HG03432 (cell line): ENCODE data around the gene RECQL5.

Source experiments
- ATAC-seq: cut with Tn5 transposase; IDR thresholded peaks from one replicate; pipeline ENCODE4 v1.9.1; 2021; ENCODE audit warnings: mild to moderate bottlenecking, moderate library complexity; ENCODE audit not compliant: unreplicated experiment

RECQL5 gene

DNA sequence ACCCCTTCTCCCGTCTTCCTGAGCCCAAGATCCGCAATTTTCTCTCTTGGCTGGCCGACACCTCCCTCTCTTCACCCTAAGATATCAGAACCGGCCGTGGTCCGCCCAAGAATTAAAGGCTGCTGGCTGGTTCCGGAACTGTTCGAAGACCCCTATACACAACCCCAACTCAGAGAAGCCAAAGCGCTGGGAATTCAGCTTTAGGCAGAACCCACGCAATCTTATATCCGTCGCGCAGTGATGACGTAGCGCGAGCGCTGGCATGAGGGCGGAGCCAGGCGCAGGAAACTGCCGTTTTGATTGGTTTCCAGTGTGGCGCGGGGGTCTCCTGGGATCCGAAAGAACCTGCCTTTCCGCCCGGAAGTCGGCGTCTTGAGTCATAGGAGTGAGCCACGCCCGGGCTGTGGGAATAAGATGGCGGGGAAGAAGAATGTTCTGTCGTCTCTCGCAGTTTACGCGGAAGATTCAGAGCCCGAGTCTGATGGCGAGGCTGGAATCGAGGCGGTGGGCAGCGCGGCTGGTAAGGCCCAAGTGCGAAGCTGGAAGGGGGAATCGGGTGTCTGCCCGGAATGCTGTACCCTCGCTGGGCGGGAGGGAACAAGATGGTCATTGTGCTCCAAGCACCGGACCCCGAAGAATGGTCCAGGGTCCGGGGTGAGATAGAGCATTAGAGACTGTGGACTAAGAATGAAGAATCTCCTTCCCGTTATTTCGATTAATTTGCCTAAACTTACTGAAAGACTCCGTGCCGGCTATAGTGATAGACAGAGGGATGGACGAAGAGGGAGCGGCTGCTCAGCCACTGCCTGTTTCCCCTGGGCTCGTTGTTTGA lies at the start of gene RECQL5, which contains the start of gene SAP30BP:
Gene RECQL5 (minus strand): TSS at position 196 of the 832 bp plus-strand sequence. CDS start 597 bp downstream, outside the sequence.
Gene SAP30BP (plus strand): TSS at position 380 of the 832 bp plus-strand sequence. CDS start 35 bp downstream, at position 415.
- ATAC-seq = peak; percentile 71

DNA sequence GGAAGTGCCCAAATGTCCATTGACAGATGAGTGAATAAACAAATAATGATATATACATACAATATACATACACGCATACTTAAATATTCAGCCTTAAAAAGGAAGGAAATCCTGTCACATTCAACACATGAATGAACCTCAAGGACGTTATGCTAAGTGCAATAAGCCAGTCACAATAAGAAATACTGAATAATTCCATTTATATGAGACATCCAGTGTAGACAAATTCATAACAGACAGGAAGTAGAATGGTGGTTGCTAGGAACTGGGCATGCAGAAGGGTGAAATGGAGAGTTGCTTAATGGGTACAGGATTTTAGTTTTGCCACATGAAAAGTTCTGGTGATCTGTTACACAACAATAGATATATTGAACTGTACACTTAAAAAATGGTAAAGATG lies 45.5 kb upstream of the RECQL5 start:
- no peak for ATAC-seq

DNA sequence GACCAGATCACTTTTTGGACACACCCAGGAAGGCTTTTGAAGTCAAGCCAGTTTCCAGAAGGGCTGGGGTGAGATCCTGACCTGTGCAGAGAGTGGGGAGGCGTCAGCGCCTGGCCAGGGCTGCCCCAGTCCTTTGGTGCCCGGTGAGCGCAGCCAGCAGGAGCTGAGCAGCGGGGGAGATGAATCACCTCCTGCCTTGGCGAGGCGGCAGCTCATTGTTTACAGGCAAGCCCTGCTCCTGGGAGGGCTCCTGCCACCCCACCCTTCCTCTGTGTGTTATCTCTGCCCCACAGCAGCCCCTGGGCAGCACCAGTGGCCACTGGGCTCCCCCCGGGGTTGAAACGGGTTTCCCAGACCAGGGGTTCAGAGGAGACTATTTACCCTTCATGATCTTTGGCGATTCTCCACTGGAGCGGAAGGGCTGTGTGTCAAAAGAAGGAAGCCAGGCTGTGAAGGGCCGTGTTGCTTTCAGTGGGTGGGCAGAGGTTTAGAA lies 40.2 kb upstream of the RECQL5 start:
- no peak for ATAC-seq

DNA sequence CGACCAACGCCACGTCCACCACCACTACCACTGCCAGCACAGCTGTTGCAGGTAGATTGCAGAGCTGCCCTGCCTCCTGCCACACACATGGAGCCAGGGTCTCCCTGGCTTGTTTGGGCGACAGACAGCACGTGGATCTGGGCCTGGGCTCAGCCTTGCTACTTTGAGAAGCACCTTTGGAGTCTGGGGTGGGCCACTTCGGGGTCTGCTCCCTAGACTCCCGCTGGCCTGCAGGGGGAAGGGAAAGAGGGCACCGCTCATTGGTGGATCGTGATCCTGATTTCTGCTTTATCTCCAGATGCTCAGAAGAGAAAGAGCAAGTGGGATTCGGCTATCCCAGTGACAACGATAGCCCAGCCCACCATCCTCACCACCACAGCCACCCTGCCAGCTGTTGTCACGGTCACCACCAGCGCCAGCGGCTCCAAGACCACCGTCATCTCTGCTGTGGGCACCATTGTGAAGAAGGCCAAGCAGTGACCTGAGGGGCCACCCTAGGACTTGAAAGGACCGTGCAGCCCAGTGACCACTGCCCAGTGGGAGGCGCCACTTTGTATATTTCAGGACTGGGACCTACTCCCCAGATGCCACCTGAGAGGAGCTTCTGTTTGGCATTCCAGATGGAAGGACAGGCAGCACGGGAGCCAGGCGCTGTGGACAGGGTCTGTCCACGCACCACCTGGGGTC lies 39.2 kb upstream of the RECQL5 start:
- ATAC-seq = no peak

DNA sequence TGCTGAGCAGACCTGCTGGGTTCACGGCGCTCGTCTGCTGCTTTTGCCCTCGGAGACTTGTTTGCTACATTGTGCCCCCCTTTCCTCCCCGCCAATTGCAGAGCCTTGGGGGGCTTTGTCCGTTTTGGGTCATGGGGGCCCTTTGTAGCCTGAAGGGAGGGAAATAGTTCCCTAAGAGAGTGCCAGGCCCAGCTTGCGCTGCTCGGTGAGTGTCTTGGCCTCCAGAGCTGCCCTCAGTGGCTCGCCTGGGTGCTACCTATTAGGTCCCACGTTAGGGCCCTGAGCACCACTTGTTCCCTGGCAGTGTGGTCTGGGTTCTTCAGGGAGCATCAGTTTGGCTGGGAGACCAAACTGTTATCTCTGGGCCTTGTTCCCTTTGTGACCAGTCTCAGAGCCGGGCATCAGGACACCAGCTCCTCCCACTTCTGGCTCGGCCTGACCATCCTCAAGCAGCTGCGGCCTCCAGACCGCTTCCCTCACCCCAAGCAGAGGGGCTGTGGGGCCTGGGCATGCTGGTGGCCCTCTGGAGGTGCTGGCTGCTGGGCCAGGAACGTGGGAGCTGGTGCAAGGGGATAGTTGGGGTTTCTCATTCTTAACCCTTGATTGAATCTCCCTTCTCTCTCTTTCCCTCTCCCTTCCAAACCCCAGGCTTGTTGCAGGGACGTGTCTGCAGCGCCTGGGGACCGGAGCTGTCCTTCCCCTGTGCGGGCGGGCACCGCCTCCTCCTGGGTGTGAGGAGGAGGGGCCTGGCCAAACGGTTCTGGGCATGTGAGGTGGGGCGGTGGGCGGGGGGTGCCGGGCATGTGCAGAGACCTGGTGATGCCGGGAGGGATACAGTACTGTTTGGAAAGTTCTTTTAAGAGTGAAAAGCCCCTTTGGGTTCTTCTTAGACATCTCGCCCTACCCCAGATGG lies 38.3 kb upstream of the RECQL5 start:
- no peak for ATAC-seq

DNA sequence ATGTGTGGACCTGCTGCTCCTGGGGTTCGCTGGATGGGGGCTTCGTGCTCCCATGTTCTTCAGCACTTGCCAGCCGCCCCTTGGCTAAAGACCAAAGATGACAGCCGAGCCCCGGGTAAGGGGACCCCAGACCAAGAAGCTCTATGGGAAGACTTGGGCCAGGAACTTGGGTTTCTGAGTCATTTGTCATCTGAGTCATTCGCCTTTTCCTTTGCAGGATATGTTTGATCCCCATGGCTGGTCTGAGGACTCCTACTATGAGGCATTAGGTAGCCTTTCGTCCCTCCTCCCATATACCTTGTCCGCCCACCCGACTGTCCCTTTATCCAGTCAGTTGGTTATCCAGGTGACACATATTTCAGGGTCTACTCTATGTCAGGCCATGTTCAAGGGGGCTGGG lies 36.6 kb upstream of the RECQL5 start:
- no peak for ATAC-seq

DNA sequence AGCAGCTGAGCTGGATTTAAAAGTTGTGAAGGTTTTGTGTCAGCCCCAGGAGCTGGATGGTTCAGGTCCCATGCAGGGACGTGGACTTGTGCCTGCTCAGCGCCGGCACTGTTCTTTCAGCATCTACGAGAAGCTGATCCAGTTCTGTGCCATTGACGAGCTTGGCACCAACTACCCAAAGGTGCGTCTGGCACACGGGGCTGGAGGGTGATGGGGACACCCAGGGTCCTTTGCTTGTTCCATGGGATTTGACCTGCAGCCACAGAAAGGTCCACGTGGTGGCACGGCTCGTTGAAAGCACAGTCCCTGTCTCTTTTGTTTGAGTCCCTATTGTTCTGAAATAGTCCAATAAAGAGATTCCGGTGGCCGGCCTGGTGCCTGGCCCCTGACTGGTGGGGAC lies 36.2 kb upstream of the RECQL5 start:
- no peak for ATAC-seq

DNA sequence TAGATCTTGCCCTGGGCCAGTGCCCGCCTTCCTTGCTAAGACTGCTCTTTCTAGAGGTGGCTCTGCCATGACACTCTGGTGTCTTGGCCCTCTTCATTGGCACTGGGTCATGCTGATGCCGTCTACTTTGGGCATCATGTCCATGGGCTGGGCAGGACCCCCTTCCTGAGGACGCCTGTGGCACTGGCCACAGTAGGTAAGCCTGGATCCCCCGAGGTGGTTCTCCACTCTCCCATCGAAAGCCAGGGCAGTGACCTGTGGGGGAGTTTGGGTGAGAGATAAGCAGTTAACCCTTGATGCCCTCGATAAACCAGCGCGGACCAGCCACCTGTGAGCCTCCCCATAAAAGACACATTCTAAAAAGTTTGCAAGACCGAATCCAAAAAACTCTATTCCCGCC lies 34.3 kb upstream of the RECQL5 start:
- no peak for ATAC-seq

DNA sequence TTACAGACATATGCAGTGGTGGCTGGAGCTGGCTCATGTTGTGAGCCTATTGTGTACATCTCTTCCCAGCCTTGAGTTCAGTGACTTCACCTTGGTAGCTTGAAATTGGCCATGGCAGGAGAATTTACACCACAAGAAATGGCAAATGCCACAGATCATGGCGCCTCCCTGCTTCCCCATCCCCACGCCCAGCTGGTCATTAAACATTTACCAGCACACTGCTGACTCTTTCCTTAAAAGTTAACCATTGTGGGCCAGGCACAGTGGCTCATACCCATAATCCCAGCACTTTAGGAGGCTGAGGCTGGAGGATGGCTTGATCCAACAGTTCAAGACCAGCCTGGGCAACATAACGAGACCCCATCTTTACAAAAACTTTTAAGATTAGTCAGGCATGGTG lies 31.7 kb upstream of the RECQL5 start:
- ATAC-seq = no peak

DNA sequence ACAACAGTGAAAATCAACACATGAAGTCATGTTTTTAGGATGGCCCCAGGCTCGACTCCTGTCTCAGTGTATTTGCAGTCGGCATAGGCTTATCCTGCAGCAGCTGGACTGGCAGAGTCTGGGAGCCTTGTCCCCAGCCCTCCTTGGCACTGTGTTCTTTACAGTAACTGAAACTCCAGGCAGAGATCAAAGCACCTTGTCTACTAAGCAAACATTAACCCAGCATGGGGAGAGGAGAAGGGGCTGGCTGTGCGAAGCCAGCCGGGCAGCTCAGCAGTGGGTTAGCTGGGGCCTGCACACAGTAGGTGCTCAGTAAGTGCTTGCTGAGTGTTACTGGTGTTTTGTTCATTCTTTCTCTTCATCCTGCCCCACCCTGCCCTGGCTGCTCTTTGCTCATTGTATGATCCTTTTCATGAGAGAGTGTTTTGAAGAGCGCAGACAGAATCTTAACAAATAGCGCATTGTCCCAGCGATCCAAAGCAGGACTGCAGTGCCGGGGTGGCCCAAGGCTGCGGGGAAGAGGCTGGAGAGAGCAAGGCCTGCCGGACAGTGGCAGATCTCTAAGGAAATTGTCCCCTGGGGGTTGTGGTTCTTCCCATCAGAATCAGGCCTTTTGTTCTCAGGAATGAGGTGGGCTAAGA lies 30.8 kb upstream of the RECQL5 start:
- ATAC-seq = no peak

DNA sequence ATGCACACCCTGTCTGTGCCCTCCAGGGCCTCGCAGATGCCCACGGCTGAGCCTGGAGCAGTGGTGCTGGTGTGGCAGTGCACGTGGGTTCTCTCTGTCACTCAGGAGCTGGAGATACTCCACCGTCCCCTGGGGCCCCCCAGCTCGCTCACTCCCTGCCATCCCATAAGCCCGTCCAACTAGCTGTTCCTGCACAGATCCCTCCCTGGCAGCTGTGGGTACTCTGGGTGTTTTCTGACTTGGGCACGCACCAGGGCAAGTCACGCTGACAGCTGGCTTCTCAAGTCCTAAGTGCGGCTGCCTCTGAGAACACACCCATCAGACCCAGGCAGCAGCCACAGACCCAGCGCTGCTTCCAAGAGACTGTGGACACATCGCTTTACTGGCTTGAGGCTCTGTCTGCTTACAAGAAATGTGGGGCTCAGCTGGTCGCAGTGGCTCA lies 28.9 kb upstream of the RECQL5 start:
- no peak for ATAC-seq

DNA sequence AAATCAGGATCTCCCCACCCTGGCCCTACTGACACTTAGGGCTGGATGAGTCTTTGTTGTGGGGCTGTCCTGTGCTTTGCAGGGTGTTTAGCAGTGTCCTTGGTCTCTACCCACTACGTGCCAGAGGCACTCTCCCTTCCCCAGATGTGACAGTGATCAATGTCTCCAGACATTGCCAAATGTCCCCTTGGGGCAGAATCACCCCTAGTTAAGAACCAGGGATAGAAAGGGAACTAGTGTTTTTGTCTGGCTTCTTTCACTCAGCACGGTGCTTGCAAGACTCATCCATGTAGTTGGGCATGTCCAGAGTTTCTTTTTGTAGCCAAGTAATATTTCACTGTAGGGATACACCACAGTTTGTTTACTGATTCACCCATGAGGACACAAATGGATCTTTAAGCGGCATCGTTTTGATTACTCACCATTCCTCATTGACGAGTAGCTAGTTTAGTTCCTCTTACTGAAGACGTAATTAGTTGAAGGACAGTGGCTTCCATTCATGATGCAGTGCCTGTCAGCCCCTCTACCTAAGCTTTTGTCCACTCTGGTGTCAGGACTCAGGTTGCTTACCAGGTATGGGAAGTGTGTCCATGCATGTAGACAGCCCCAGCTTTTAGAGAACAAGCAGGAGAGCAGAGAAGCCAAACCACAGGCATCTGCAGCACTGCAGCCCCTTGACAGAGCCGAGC lies 28.3 kb upstream of the RECQL5 start:
- ATAC-seq = no peak

DNA sequence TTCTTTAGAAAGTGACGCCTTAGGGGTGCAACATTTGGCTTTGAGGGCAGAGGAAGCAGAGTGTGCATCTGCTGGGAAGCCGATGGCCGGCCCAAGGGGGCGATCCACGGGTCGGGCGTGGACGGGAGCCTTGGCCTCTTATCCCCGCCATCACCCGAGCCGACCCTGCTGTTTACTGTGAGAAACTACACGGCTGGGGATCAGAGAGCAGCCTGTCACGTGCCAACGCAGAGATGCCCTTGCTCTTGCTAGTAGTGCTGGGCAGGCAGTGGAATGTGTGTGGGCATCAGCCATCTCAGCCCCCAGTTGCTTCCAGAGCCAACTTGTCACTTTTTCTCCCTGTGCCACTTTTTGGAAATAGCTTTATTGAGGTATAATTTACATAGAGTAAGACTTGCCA lies 27.6 kb upstream of the RECQL5 start:
- no peak for ATAC-seq

DNA sequence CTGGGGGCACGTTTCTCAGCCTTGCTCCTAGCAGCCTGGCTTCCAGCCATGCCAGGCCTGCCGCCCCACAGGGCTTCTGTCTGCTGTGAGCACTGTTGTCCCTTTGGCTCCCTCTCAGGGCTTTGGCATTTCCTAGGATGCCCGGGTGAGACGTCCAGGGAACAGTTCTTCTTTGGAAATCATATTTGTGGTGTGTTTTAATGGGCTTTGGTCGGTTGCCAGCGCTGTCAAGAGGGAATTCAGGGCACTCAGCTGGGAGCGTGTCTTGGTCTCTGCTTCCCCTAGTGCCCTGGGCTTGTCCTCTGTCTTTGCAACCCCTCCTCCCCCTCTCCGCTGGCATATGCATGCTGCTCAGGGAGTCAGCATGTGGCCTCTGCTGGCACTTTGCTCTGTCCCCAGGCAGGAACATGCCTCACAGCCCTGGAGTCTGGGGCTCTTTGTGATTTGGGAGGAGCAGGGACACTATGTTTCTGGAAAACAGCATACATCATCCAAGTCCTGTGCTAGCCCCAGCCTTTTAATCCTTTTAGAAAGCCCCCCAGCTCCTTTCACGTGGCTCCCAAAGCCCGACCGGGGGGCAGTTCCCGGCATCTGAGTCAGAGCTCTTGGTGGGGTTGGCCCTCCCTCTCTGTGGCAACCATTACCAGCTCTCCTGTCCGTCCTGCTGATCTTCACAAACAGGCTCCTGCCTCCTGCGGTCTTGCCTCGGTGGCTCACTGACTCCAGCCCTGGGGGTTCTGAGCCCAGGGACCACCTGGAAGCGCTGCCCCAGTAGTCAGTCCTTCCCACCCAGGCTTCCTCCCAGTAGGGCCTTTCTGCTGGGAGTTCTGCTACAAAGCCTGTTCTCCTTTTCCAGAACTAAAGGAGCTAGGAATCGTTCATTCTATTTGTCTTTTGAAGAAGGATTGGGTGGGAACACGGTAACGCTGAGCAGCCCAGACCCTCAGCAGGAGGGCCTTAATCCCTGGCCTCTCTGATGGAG lies 26.8 kb upstream of the RECQL5 start:
- ATAC-seq = no peak

DNA sequence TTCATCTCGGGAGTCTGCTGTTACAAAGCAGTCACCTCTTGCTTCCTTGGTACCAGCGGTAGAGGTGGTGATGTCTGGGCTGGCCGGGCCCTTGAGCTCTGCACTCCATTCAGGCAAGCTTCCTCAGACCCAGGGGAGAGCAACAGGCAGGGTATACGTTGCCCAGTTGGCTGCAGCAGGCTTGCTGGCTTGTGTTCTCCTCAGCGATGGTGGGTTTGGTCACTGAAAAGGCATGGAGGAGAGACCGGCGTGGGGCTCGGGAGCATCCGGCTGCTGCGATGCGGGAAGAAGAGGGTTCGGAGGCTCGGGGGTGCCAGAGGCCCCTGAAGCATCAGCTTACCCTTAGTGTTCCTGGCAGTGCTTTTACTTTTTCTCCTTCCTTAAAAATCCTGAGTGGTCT lies 26.0 kb upstream of the RECQL5 start:
- no peak for ATAC-seq

DNA sequence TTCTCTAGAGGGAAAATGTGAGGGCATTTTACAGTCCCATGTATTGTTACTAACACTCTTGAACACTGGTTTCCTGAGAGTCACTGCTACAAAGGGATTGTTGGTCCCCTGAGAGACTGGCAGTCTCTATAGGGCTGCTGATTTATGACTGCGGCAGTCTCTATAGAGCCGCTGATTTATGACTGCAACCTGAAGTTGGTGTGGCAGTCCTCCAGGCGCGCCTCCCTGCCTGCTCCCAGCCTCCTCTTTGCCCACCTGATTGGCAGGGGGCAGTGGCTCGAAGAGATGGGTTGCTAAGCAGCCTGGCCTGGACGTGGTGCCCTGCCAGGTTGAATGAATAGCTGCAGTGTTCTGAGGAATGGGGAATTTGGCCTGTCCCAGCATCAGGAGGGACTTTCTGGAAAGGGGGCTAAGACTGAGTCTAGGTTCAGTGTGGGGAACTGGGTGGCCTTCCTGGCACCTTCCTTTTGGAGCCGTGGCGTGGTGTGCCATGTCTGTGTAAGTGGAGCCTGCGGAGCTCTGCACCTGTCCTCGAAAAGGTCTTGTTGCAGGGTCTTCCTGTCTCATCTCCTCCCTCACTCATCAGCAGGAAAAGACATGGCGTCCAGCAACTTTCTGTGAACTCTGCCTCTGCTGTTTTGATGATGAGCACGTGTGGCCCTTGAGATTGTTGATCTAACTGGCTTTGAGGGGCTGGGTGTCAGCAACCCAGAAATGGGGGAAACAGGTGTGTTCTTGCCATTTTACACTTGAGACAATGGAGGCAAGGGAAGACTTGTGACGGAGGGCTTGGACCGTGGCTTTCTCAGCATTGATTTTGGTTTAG lies 25.1 kb upstream of the RECQL5 start:
- ATAC-seq = no peak

DNA sequence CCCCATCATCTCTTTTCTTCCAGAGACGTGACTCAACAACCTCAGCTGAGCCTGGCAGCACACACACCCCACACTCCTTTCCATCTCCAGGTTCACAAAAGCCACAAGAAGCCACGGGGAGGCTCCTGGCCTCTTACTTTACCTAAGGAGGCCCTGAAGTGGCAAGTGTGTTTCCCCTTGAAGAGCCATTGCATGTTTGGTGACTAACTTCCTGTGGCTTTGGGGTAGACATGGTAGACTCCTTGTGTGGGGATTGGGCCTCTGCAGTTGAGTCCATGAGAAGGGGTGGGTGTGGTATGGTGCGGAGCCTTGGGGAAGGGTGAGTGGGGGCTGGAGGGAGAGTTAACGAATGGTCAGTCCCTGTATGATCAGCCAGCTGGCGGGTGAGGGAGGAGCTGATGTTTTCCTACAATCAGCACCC lies 24.4 kb upstream of the RECQL5 start:
- ATAC-seq = no peak

DNA sequence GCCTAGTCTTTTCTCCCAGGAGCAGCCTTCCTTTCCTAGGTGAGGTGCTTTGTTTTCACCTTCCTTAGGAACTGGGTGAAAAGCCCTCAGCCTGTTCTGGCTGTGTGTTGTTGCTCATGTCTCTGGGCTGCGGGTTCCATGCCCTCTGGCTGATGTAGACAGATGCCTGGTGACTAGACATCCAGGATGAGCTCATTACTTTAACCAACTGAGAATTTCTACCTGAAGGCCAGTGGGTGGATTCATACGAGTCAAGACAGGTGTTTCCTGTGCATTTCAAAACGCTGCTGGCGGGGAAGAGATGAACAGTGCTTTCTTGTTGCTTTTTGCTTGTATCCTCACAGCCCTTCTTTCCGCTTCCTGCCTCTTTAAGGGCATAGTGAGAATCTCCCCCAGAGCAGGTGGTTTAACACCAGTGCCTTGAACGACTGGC lies 22.5 kb upstream of the RECQL5 start:
- no peak for ATAC-seq
